ENCODE measurements around the gene AXIN2. TPM values are rescaled to one million over a fixed set of nuclear protein-coding genes. Genes with fewer than 3 reads are reported as not detected.

AXIN2 gene
- total RNA-seq, 4 donors from 2014 or later = 9.8 to 36.9 (median 19.8) TPM

GRCh38 chr17:65593092-65593854 lies 31.8 kb upstream of the AXIN2 start:
- whole genome bisulfite sequencing = 66% methylated on average over 19 of the region's 19 CpGs
- Histone ChIP-seq H3K4me3 (peak overlapping the region; percentile 29), H3K9me3 (no peaks in the 10 kb centered on the region), H3K27me3 (no peaks in the 10 kb centered on the region), H3K36me3 (no peaks in the 10 kb centered on the region), H3K27ac (no peak overlapping the region), H3K4me1 (peaks cover 21% of the 10 kb centered on the region)
- no peak for DNase-seq (ENCODE audit: low spot score in 2 of 2)
- TF ChIP-seq POLR2A (IDR thresholded peaks at IDR 0.05) = no peak
- TF ChIP-seq EP300 (IDR thresholded peaks at IDR 0.05) = no peak
- no peak for TF ChIP-seq POLR2AphosphoS5 (IDR thresholded peaks at IDR 0.05)

DNA sequence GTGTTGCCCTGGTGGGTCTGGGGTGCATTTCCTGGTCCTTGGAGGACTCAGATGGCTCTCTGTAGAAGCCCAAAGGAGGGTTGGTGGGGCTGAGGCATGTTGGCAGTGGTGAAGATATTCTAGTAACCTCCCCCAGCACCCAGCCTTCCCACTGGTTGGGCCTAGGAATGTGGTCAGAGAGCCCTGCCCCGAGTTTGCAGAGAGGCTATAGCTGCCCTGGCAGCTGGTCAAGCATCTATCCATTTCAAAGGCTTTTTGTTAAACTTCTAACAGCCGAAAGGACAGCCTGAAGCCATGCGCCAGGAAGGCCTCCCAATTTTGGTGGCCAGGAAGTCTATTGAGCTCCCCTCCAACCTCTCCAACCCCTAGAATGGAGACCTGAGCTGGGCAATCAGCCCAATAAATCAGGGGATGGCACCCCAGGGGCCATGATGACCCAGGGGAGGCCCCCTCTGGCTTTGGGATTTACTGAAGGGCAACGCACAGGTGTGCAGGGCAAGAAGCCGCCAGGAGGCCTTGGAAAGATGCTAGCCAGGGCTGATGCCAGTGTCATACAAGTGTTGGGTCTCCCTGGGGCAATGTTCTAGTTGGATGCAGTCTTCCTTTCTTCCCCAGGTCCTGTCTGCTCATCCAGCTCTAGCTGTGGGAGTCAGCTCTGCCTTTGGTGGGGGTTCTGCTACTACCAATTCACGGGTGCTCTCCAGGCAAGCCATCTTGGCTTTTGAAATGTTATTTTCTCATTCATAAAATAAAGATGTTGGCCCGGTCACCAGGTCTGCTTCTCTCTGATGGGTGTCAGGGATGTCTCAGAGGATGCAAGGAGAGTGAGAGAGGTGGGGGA lies 30.9 kb upstream of the AXIN2 start:
- H3K27me3 ChIP-seq = no peaks in the 10 kb centered on the region
- DNase-seq (ENCODE audit: low spot score in 2 of 2) = no peak
- H3K9me3 ChIP-seq = no peaks in the 10 kb centered on the region
- 95% methylated on average over 6 of the region's 7 CpGs for WGBS
- no peak overlapping the region for H3K4me3 ChIP-seq
- no peak for TF ChIP-seq POLR2AphosphoS5 (IDR thresholded peaks at IDR 0.05)
- no peak for TF ChIP-seq EP300 (IDR thresholded peaks at IDR 0.05)
- no peak for TF ChIP-seq CTCF (IDR thresholded peaks at IDR 0.05)
- no peak for TF ChIP-seq POLR2A (IDR thresholded peaks at IDR 0.05)
- H3K36me3 ChIP-seq = no peaks in the 10 kb centered on the region
- peaks cover 31% of the 10 kb centered on the region for H3K4me1 ChIP-seq
- H3K27ac ChIP-seq = no peak overlapping the region

- TF ChIP-seq POLR2AphosphoS5 (IDR thresholded peaks at IDR 0.05) (no peak), EP300 (IDR thresholded peaks at IDR 0.05) (no peak), CTCF (IDR thresholded peaks at IDR 0.05) (no peak), POLR2A (IDR thresholded peaks at IDR 0.05) (no peak)
- DNase-seq (ENCODE audit: low spot score in 2 of 2) = no peak
- no peaks in the 10 kb centered on the region for H3K27me3 ChIP-seq
- H3K36me3 ChIP-seq = no peaks in the 10 kb centered on the region
- 62% methylated on average over 5 of the region's 5 CpGs for WGBS
- no peak overlapping the region for H3K4me3 ChIP-seq
- H3K27ac ChIP-seq = no peak overlapping the region
- no peaks in the 10 kb centered on the region for H3K9me3 ChIP-seq
- H3K4me1 ChIP-seq = peaks cover 38% of the 10 kb centered on the region
Observed at GRCh38 chr17:65589321-65589720, 27.9 kb upstream of the AXIN2 start.

DNA sequence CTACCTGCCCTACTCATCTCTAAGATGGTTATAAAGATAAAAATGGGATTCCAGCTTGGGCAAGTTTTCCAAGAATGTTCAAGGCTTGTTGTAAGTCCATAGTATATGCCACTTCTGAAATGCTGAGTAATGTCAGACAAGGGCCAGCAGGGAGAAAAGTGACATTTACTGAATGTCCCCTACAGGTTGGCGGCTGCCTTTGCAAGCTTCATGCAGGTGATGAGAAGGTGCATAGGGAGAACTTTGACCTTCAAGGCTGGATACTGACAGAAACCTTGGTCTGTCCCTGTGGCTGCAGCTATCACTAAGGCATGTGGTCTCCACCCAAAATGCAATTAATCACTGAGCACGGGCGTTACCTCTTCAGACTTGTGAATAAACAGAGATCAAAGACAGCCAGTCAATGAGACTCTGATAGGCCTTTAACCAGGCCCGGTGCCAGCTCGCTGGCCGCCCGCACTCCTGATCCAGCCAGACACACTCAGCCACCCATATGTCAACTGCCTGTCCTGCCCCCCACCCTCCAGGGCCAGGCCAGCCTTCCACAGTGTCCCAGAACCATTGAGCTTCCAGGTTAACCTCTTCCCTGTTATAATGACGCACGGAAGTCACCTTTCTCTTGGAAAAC lies 26.8 kb upstream of the AXIN2 start:
- Histone ChIP-seq H3K27me3 (no peaks in the 10 kb centered on the region), H3K27ac (no peak overlapping the region), H3K36me3 (no peaks in the 10 kb centered on the region), H3K4me3 (no peak overlapping the region), H3K9me3 (no peaks in the 10 kb centered on the region), H3K4me1 (peaks cover 37% of the 10 kb centered on the region)
- no peak for TF ChIP-seq CTCF (IDR thresholded peaks at IDR 0.05)
- TF ChIP-seq EP300 (IDR thresholded peaks at IDR 0.05) = no peak
- 42% methylated on average over 6 of the region's 9 CpGs for WGBS
- no peak for DNase-seq (ENCODE audit: low spot score in 2 of 2)

GRCh38 chr17:65587534-65588180 lies 26.2 kb upstream of the AXIN2 start:
- no peaks in the 10 kb centered on the region for H3K27me3 ChIP-seq
- 14% methylated on average over 6 of the region's 10 CpGs for WGBS
- no peak overlapping the region for H3K4me3 ChIP-seq
- peaks cover 37% of the 10 kb centered on the region for H3K4me1 ChIP-seq
- H3K27ac ChIP-seq = peak overlapping the region; percentile 6
- DNase-seq (ENCODE audit: low spot score in 2 of 2) = no peak
- no peaks in the 10 kb centered on the region for H3K9me3 ChIP-seq
- H3K36me3 ChIP-seq = no peaks in the 10 kb centered on the region
- TF ChIP-seq POLR2AphosphoS5 (IDR thresholded peaks at IDR 0.05) (no peak), POLR2A (IDR thresholded peaks at IDR 0.05) (no peak), CTCF (IDR thresholded peaks at IDR 0.05) (no peak), EP300 (IDR thresholded peaks at IDR 0.05) (no peak)
